ENCODE measurements around the gene MFAP5.
A peak's percentile ranks its signal among the peaks of the same experiment; 100 is the strongest.

DNA sequence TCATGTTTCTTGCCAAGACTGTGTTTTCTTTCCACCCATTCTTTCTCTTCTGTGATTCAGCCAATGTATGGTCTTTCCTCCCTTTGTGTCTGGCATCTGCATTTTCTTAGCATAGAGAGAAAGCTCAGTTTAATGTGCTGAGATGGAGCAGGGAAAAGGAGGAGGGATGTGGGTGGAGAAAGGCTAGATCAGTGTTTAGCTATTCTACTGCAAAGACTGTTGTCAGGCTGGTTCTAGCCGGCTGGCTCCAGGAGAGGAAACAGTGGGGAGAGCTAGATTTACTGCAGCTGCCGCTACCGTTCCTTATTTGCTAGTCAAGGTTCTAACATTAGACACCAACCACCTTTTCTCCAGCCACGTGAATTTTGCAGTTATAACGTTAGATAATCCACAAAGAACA lies 29.9 kb upstream of the MFAP5 start:
- 0 out of 2 replicates have a peak, but pooled peaks have one; percentile 45 for TF ChIP-seq POLR2AphosphoS5 (IDR thresholded peaks at IDR 0.05; ENCODE audit: low read depth, low read length)
- TF ChIP-seq, protein P1, sequence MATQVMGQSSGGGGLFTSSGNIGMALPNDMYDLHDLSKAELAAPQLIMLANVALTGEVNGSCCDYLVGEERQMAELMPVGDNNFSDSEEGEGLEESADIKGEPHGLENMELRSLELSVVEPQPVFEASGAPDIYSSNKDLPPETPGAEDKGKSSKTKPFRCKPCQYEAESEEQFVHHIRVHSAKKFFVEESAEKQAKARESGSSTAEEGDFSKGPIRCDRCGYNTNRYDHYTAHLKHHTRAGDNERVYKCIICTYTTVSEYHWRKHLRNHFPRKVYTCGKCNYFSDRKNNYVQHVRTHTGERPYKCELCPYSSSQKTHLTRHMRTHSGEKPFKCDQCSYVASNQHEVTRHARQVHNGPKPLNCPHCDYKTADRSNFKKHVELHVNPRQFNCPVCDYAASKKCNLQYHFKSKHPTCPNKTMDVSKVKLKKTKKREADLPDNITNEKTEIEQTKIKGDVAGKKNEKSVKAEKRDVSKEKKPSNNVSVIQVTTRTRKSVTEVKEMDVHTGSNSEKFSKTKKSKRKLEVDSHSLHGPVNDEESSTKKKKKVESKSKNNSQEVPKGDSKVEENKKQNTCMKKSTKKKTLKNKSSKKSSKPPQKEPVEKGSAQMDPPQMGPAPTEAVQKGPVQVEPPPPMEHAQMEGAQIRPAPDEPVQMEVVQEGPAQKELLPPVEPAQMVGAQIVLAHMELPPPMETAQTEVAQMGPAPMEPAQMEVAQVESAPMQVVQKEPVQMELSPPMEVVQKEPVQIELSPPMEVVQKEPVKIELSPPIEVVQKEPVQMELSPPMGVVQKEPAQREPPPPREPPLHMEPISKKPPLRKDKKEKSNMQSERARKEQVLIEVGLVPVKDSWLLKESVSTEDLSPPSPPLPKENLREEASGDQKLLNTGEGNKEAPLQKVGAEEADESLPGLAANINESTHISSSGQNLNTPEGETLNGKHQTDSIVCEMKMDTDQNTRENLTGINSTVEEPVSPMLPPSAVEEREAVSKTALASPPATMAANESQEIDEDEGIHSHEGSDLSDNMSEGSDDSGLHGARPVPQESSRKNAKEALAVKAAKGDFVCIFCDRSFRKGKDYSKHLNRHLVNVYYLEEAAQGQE (IDR thresholded peaks at IDR 0.05; ENCODE audit: insufficient read depth in 1 of 2, low read depth in 2 of 2, low read length in 2 of 2) = no peak
- TF ChIP-seq TAF1 (IDR thresholded peaks at IDR 0.05; ENCODE audit: borderline replicate concordance, insufficient read depth, low read length) = no peak
- TF ChIP-seq SIN3A (IDR thresholded peaks at IDR 0.05; ENCODE audit: borderline replicate concordance, insufficient read depth, low read length) = no peak
- no peak for TF ChIP-seq FOXP2 (optimal IDR thresholded peaks at IDR 0.05; ENCODE audit: borderline replicate concordance, extremely low read depth, extremely low read length, insufficient read depth)

All from PFSK-1 (cell line).